Right hindlimb (tissue), 1 donor: ENCODE results near the gene IL4.
"Not testable (repeated sequence)": the region's sequence is repeated elsewhere in the genome, so short reads cannot be mapped to it uniquely, and the experiment has no call there.

Experiments
- DNase-seq: peaks from one replicate; pipeline ENCODE4 v3.0.0-alpha.2; 2018

Gene IL4

DNA sequence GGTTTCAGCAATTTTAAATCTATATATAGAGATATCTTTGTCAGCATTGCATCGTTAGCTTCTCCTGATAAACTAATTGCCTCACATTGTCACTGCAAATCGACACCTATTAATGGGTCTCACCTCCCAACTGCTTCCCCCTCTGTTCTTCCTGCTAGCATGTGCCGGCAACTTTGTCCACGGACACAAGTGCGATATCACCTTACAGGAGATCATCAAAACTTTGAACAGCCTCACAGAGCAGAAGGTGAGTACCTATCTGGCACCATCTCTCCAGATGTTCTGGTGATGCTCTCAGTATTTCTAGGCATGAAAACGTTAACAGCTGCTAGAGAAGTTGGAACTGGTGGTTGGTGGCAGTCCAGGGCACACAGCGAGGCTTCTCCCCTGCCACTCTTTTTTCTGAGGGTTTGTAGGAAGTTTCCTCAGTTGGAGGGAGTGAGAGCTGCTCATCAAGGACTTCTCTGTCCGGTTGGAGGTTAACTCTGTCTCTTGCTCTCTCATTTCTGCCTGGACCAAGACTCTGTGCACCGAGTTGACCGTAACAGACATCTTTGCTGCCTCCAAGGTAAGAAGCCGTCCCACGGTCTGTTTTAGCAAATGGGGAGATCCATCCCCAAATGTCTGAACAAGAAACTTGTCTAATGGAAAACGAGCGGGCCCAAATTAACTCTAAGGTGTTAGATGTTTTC, at the start of gene IL4:
Gene IL4 (plus strand): TSS at position 51 of the 692 bp plus-strand sequence. CDS start 62 bp downstream, at position 113.
- no peak for DNase-seq

GRCh38 chr5:132627470-132627869, 46.3 kb upstream of the IL4 start:
- no peak for DNase-seq

DNA sequence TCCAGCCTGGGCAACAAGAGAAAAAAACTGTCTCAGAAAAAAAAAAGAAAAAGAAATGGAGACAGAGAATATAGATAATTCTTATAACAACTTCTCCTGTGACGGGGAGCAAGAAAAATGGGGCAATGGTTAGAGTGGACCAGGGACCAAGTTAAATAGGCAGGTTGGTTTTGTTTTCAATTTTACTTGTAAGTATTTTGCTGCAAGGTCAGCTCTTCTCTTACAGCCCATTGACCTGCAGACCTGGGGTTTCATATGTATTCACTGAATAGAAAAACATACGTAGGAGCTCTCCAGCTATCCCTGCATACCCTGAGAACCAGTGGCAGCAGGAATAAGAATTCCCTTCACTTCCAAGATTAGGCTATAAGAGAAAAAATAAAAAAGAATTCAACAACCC, 45.0 kb upstream of the IL4 start:
- no peak for DNase-seq

DNA sequence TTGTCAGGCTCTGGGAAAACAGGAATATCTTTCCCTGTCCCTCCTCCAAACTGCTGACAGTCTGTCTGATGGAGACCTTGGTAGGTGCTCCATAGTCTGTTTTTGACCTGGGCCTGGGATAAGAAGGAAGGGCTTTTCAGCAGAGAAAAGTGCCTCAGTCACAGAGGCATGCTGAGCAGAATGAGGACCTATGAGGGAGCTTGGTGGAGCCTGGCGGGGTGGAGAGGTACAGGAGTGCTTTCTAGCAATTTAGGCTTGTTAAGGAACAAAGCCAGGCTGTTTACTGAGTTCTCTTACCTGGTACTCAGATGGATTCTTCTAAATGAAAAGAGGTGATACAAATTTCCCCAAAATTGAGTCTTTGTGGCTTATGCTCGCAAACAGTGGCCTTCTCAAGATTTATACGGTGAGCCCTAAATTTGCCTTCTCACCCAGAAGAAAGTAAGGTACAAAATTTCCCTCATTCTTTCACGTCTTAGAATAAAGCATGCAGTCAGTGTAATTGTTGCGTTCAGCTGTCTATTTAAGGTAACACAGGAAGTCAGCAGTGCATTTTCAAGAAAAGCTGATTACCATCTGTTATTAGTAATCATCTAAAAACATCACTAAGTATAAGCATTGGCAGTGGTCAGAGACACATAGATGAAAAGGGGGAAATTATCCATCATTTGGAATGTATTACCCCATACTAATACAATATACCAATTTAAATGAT, 44.4 kb upstream of the IL4 start:
- no peak for DNase-seq

- DNase-seq, result not testable (repeated sequence)
Observed at GRCh38 chr5:132633587-132633986, 40.2 kb upstream of the IL4 start.

DNA sequence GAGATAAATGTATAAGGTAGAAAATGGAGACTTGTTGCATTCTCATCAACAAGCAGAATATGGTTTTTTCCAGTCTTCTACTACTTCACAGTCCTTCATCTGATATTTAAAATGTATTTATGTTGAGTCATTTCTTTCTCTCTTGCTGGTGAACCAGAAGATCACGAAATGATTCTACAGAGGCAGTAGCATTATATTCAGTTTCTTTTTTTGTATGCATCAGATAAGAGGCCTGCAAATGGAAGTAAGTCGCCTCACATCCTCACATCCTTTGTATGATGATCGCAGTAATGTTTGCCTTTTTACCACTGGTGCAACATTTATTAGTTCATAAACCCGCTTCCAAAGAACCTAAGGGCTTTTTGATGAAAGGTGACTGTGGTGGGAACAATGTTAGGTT, 37.9 kb upstream of the IL4 start:
- no peak for DNase-seq

DNA sequence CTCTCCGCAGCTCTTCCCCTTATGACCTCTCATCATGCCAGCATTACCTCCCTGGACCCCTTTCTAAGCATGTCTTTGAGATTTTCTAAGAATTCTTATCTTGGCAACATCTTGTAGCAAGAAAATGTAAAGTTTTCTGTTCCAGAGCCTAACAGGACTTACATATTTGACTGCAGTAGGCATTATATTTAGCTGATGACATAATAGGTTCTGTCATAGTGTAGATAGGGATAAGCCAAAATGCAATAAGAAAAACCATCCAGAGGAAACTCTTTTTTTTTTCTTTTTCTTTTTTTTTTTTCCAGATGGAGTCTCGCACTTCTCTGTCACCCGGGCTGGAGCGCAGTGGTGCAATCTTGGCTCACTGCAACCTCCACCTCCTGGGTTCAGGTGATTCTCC, 36.5 kb upstream of the IL4 start:
- no peak for DNase-seq

- DNase-seq, result no peak
Observed at GRCh38 chr5:132639706-132640130, 34.1 kb upstream of the IL4 start.

DNA sequence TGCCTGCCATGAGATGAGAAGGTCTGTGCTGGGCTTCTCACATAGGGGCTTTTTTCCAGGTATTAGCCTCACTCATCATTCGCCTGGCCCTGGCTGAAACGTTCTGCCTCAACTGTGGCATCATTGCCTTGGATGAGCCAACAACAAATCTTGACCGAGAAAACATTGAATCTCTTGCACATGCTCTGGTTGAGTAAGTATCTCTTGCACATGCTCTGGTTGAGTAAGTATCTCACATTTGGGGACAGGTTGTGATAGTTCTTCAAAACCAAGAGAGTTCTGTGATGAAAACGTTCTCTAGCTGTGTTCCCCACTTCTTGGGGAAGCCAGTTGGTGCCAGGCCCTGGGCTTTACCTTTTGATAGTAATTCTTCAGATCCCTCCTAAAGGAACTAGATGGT, 33.2 kb upstream of the IL4 start:
- DNase-seq, result no peak

DNA sequence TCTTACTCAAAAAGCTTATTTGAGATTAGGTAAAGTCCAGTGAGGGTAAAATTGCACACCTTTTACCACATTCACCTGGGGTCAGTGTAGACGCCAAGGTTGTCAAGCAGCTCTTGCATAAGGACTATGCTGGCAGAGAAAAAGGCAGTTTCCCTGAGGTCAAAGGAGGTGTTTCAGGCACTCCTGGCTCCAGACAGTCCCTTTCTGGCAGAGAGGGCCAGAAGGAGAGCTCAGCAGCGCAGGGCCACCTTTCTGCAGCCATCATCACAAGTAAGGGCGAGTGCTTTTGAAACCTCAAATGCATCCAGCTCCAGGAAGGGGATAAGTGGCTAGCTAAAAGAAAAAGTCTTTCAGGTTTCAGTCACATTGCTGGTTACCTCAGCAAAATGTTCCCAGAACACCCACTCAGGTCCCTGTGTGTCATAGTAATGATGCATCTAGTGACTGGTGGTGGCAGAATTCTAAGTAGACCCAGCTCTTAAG, 32.5 kb upstream of the IL4 start:
- DNase-seq, result no peak

GRCh38 chr5:132641841-132642240, 31.9 kb upstream of the IL4 start:
- no peak for DNase-seq

DNA sequence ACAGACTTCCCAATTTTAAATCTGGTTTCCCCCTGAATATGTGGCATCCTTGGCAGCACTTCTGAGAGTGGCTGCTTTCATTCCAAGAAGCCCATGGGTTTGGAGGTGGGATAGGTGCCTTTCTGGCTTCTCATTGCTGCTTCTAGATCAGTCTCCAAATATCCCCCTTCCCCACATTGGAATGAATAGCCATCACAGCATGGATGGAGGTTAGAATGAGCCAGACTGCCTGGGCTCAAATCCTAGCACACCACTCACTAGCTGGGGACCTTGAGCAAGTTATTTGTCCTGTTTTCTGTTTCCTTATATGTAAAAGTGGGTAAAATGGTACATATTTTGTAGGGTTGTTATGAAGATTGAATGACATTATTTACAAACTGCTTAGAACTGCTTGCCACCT, 29.6 kb upstream of the IL4 start:
- no peak for DNase-seq

- no peak for DNase-seq
Observed at GRCh38 chr5:132646583-132647266, 27.1 kb upstream of the IL4 start.

DNA sequence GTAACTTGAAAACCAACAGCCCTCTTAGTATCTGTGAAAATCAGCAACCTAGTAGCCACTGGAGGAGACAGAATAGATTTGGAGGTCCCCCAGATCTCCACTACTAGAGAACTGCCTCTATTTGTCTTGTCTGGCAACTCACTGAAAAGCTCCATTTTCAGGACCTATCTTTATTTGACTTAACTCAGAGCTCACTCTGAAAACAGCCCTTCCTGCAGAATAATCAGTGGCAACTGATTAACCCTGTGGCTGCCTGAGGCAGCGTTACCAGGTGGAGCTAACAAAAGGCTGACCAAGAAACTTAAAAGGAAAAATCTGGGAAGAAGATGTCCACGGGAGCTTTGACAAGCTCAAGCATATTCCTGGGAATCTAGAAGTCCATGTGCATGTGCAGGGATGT, 26.3 kb upstream of the IL4 start:
- DNase-seq, result no peak

- DNase-seq, result no peak
Observed at GRCh38 chr5:132648355-132648754, 25.4 kb upstream of the IL4 start.

DNA sequence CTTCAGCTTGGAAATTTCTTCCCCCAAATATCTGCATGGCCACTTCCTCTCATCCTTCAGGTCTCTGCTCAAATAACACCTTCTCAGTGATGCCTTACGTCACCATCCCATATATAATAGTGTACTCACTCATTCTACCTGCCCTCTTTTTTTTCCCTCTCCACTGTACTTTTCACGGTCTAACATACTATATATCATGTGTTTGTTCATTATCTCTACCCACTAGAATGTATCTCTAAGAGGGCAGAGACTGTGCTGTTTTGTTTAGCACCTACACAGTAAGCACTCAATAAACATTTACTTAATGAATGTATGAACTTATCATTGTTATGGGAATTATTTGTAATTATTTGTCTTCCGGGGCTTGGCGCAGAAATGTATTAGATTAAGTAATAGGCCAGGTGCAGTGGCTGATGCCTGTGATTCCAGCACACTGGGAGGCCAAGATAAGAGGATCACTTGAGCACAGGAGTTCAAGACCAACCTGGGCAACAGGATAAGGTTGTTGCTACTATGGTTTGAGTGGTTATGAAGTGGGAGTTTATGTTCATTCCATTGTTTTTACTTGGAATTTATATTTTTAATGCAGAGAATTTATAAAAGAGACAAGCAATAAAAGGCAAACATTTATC, 21.8 kb upstream of the IL4 start:
- DNase-seq, result no peak

- no peak for DNase-seq
Observed at GRCh38 chr5:132653716-132654115, 20.1 kb upstream of the IL4 start.

GRCh38 chr5:132655821-132656773, 17.7 kb upstream of the IL4 start:
- DNase-seq, result no peak

- DNase-seq, result no peak
Observed at GRCh38 chr5:132656774-132657355, 16.9 kb upstream of the IL4 start.

GRCh38 chr5:132657676-132658380, 16.0 kb upstream of the IL4 start, which contains the start of gene IL13:
TSS of gene IL13 (plus strand) at chr5:132658173. CDS start at chr5:132658187, 14 bp downstream.
- no peak for DNase-seq
